WTC11 (cell line): Measurements from ENCODE around the gene TSPAN4. TPM values are rescaled to one million over a fixed set of nuclear protein-coding genes. Genes with fewer than 3 reads are reported as not detected.

Source experiments
- ATAC-seq: fragments of 200-7000 bp; cut with Tn5 transposase; 2 replicates; pipeline ENCODE4 v1.10.0; 2021; ENCODE audit warnings: mild to moderate bottlenecking, moderate library complexity
- CTCF ChIA-PET: fragments of 300-600 bp; sonication (Branson Sonifier 250); formaldehyde crosslinking; loops from one replicate; lab custom pipeline; 2021; ENCODE audit warnings: antibody characterized with exemption; lab: Charles Lee
- POLR2A ChIA-PET: fragments of 350-600 bp; sonication (Branson Sonifier 250); formaldehyde crosslinking; loops from one replicate; lab custom pipeline; 2021; ENCODE audit warnings: antibody characterized with exemption; lab: Charles Lee
- DNase-seq: peaks from one replicate; pipeline ENCODE4 v3.0.0; 2021; ENCODE audit warnings: low spot score
- H3K27ac Mint-ChIP-seq: 2 replicates; pipeline ENCODE4 v1.8.0; 2021; ENCODE audit warnings: mixed read lengths
- H3K27me3 Mint-ChIP-seq: 2 replicates; pipeline ENCODE4 v1.8.0; 2021; ENCODE audit warnings: low read depth, mild to moderate bottlenecking, moderate library complexity, mixed read lengths
- H3K36me3 Mint-ChIP-seq: 2 replicates; pipeline ENCODE4 v1.8.0; 2021; ENCODE audit warnings: mixed read lengths
- H3K4me1 Mint-ChIP-seq: 2 replicates; pipeline ENCODE4 v1.8.0; 2022; ENCODE audit warnings: mixed read lengths
- H3K4me3 Mint-ChIP-seq: 2 replicates; pipeline ENCODE4 v1.8.0; 2021; ENCODE audit warnings: mild to moderate bottlenecking, moderate library complexity, mixed read lengths
- H3K9me3 Mint-ChIP-seq: 2 replicates; pipeline ENCODE4 v1.8.0; 2021; ENCODE audit warnings: mixed read lengths
- ARID4B ChIP-seq: sonication (generic); formaldehyde crosslinking; IDR thresholded peaks from 2 replicates; pipeline ENCODE4 v1.8.0; 2023; ENCODE audit warnings: missing genetic modification reagents, mild to moderate bottlenecking, borderline replicate concordance
- ATF3 ChIP-seq: sonication (generic); formaldehyde crosslinking; conservative IDR thresholded peaks from 2 replicates; pipeline ENCODE4 v1.8.1; 2022; ENCODE audit warnings: mild to moderate bottlenecking, missing genetic modification reagents
- ATF6 ChIP-seq: sonication (generic); formaldehyde crosslinking; IDR thresholded peaks from 2 replicates; pipeline ENCODE4 v1.8.1; 2023; ENCODE audit warnings: mild to moderate bottlenecking, missing genetic modification reagents
- CBFB ChIP-seq: sonication (generic); formaldehyde crosslinking; IDR thresholded peaks from 2 replicates; pipeline ENCODE4 v1.8.1; 2022; ENCODE audit warnings: mild to moderate bottlenecking, low read depth, missing genetic modification reagents
- E2F4 ChIP-seq: sonication (generic); formaldehyde crosslinking; IDR thresholded peaks from 2 replicates; pipeline ENCODE4 v1.8.1; 2022; ENCODE audit warnings: low read depth, mild to moderate bottlenecking, moderate library complexity, missing genetic modification reagents, borderline replicate concordance
- ESRRA ChIP-seq: sonication (generic); formaldehyde crosslinking; IDR thresholded peaks from 2 replicates; pipeline ENCODE4 v1.8.1; 2022; ENCODE audit warnings: mild to moderate bottlenecking, missing genetic modification reagents, borderline replicate concordance
- FOXK1 ChIP-seq: sonication (generic); formaldehyde crosslinking; IDR thresholded peaks from 2 replicates; pipeline ENCODE4 v1.8.0; 2022; ENCODE audit warnings: mild to moderate bottlenecking, moderate library complexity, missing genetic modification reagents
- FOXP1 ChIP-seq: sonication (generic); formaldehyde crosslinking; IDR thresholded peaks from 2 replicates; pipeline ENCODE4 v1.8.0; 2022; ENCODE audit warnings: missing genetic modification reagents, mild to moderate bottlenecking, moderate library complexity, borderline replicate concordance
- FOXP4 ChIP-seq: sonication (generic); formaldehyde crosslinking; IDR thresholded peaks from 2 replicates; pipeline ENCODE4 v1.8.0; 2022; ENCODE audit warnings: mild to moderate bottlenecking, missing genetic modification reagents
- MYBL2 ChIP-seq: sonication (generic); formaldehyde crosslinking; IDR thresholded peaks from 2 replicates; pipeline ENCODE4 v1.8.1; 2023; ENCODE audit warnings: mild to moderate bottlenecking, moderate library complexity, missing genetic modification reagents
- NR1H2 ChIP-seq: sonication (generic); formaldehyde crosslinking; IDR thresholded peaks from 2 replicates; pipeline ENCODE4 v1.9.0; 2021; ENCODE audit warnings: mild to moderate bottlenecking, moderate library complexity, missing genetic modification reagents
- OVOL2 ChIP-seq: fragments of 250-450 bp; sonication (Bioruptor Pico); IDR thresholded peaks from 2 replicates; pipeline ENCODE4 v1.9.0; 2021; ENCODE audit warnings: mild to moderate bottlenecking, borderline replicate concordance
- RELA ChIP-seq: sonication (generic); formaldehyde crosslinking; IDR thresholded peaks from 2 replicates; pipeline ENCODE4 v1.8.1; 2022; ENCODE audit warnings: missing genetic modification reagents, mild to moderate bottlenecking, borderline replicate concordance
- TP53 ChIP-seq: sonication (generic); formaldehyde crosslinking; IDR thresholded peaks from 2 replicates; pipeline ENCODE4 v1.8.1; 2023; ENCODE audit warnings: mild to moderate bottlenecking, missing genetic modification reagents
- USF1 ChIP-seq: sonication (generic); formaldehyde crosslinking; IDR thresholded peaks from 2 replicates; pipeline ENCODE4 v1.8.0; 2022; ENCODE audit warnings: mild to moderate bottlenecking, missing genetic modification reagents
- USF2 ChIP-seq: sonication (generic); formaldehyde crosslinking; IDR thresholded peaks from 2 replicates; pipeline ENCODE4 v1.8.1; 2023; ENCODE audit warnings: mild to moderate bottlenecking, missing genetic modification reagents, moderate library complexity
- ZBTB21 ChIP-seq: sonication (generic); formaldehyde crosslinking; IDR thresholded peaks from 2 replicates; pipeline ENCODE4 v1.8.1; 2023; ENCODE audit warnings: mild to moderate bottlenecking, missing genetic modification reagents, borderline replicate concordance
- ZNF263 ChIP-seq: sonication (generic); formaldehyde crosslinking; IDR thresholded peaks from 2 replicates; pipeline ENCODE4 v1.8.1; 2022; ENCODE audit warnings: low read depth, mild to moderate bottlenecking, moderate library complexity, missing genetic modification reagents
- ZNF671 ChIP-seq: fragments of 250-450 bp; sonication (Bioruptor Pico); IDR thresholded peaks from 2 replicates; pipeline ENCODE4 v1.8.0; 2021; ENCODE audit warnings: mild to moderate bottlenecking
- ZSCAN18 ChIP-seq: fragments of 250-450 bp; sonication (Bioruptor Pico); IDR thresholded peaks from 2 replicates; pipeline ENCODE4 v2.1.2; 2022; ENCODE audit warnings: mild to moderate bottlenecking, moderate library complexity
- total RNA-seq: library from RNA; stranded (reverse); gene quantifications from 3 replicates; pipeline ENCODE4 v1.2.3, GENCODE V29; 2021

Gene TSPAN4
- total RNA-seq, 1 experiment from 2014 or later = 94.3 TPM

- TF ChIP-seq RELA (CRISPR knock-in tag) (no peak), ARID4B (no peak), ZNF671 (CRISPR knock-in tag) (no peak), ZNF263 (CRISPR knock-in tag) (no peak)
Measured at GRCh38 chr11:795634-796564, 46.8 kb upstream of the TSPAN4 start (continued).

GRCh38 chr11:796565-797295 is 45.9 kb upstream of the TSPAN4 start:
- H3K27me3 Mint-ChIP-seq = no peaks in the 10 kb centered on the region
- POLR2A ChIA-PET = interaction anchor here (1.3 to 1.7 kb wide), 3 partner anchors 13 to 20 kb away, joined by 3 to 8 read pairs (median 4); partner anchors contain the start of genes GATD1 and RPLP2
- H3K4me3 Mint-ChIP-seq = peak overlapping the region; percentile 76
- DNase-seq = no peak
- H3K27ac Mint-ChIP-seq = 0 out of 2 replicates have a peak overlapping the region, but pooled peaks have one; percentile 45
- H3K4me1 Mint-ChIP-seq = peaks cover 13% of the 10 kb centered on the region
- H3K36me3 Mint-ChIP-seq = no peaks in the 10 kb centered on the region
- CTCF ChIA-PET = interaction anchor here (1.1 to 2.1 kb wide), 2 partner anchors 13 to 70 kb away, joined by 3 to 13 read pairs; no protein-coding TSS in a partner anchor
- ATAC-seq = no peak
- no peaks in the 10 kb centered on the region for H3K9me3 Mint-ChIP-seq
- TF ChIP-seq ATF3 = no peak
- no peak for TF ChIP-seq CBFB (CRISPR knock-in tag)
- no peak for TF ChIP-seq OVOL2 (CRISPR knock-in tag)
- no peak for TF ChIP-seq ZBTB21 (CRISPR knock-in tag)
- no peak for TF ChIP-seq NR1H2 (CRISPR knock-in tag)
- TF ChIP-seq FOXP1 = no peak
- no peak for TF ChIP-seq FOXK1 (CRISPR knock-in tag)
- no peak for TF ChIP-seq FOXP4 (CRISPR knock-in tag)
- no peak for TF ChIP-seq MYBL2 (CRISPR knock-in tag)
- TF ChIP-seq ZSCAN18 (CRISPR knock-in tag) = no peak
- TF ChIP-seq TP53 (CRISPR knock-in tag) = no peak
- TF ChIP-seq E2F4 (CRISPR knock-in tag) = no peak
- no peak for TF ChIP-seq ESRRA (CRISPR knock-in tag)
- TF ChIP-seq USF1 (CRISPR knock-in tag) = no peak
- no peak for TF ChIP-seq ATF6 (CRISPR knock-in tag)
- TF ChIP-seq USF2 (CRISPR knock-in tag) = no peak
